Liver (tissue), 3 donors: ENCODE results near the gene FAM72C.
"Not testable (repeated sequence)": the region's sequence is repeated elsewhere in the genome, so short reads cannot be mapped to it uniquely, and the experiment has no call there.

Experiments used
- EGR1 ChIP-seq, 2 donors: IDR thresholded peaks; 2 replicates each; pipeline ENCODE4 v1.6.1; 2016 to 2018; ENCODE audit warnings: antibody characterized with exemption in 2 of 2, low read depth in 2 of 2
- GABPA ChIP-seq, 2 donors: IDR thresholded peaks in 1 of 2; conservative IDR thresholded peaks in 1 of 2; 2 replicates each; pipeline ENCODE4 v1.6.1; 2016; ENCODE audit warnings: antibody characterized with exemption in 2 of 2, mild to moderate bottlenecking in 1 of 2, moderate library complexity in 1 of 2
- JUND ChIP-seq, 2 donors: IDR thresholded peaks; 2 replicates each; pipeline ENCODE4 v1.6.1; 2016; ENCODE audit warnings: antibody characterized with exemption in 2 of 2
- NR2F2 ChIP-seq: IDR thresholded peaks from 2 replicates; pipeline ENCODE4 v1.6.1; 2016; ENCODE audit warnings: antibody characterized with exemption
- RAD21 ChIP-seq, 2 donors: IDR thresholded peaks; 2 replicates each; pipeline ENCODE4 v1.6.1; 2016; ENCODE audit warnings: antibody characterized with exemption in 2 of 2, mild to moderate bottlenecking in 2 of 2
- SP1 ChIP-seq: IDR thresholded peaks from 2 replicates; pipeline ENCODE4 v1.6.1; 2018; ENCODE audit warnings: antibody characterized with exemption, mild to moderate bottlenecking
- TAF1 ChIP-seq: conservative IDR thresholded peaks from 2 replicates; pipeline ENCODE4 v1.6.1; 2016; ENCODE audit warnings: antibody characterized with exemption, mild to moderate bottlenecking
- YY1 ChIP-seq: IDR thresholded peaks from 2 replicates; pipeline ENCODE4 v1.6.1; 2016; ENCODE audit warnings: antibody characterized with exemption, mild to moderate bottlenecking
- TF ChIP-seq, protein P1 (sequence below): IDR thresholded peaks from 2 replicates; pipeline ENCODE4 v1.6.1; 2016; ENCODE audit warnings: antibody characterized with exemption
- TF ChIP-seq, protein P2 (sequence below): fragments of 150-350 bp; IDR thresholded peaks from 2 replicates; pipeline ENCODE4 v1.5.1; 2017; ENCODE audit warnings: improper control_type of control experiment, low read depth, low read length; ENCODE audit not compliant: missing input control
- TF ChIP-seq, protein P3 (sequence below): IDR thresholded peaks from 2 replicates; pipeline ENCODE4 v1.6.1; 2016; ENCODE audit warnings: antibody characterized with exemption
- TF ChIP-seq, protein P4 (sequence below): IDR thresholded peaks from 2 replicates; pipeline ENCODE4 v1.6.1; 2016; ENCODE audit warnings: antibody characterized with exemption
- TF ChIP-seq, protein P5 (sequence below): IDR thresholded peaks from 2 replicates; pipeline ENCODE4 v1.6.1; 2016; ENCODE audit warnings: antibody characterized with exemption, mild to moderate bottlenecking
- donor health status: healthy.
- donor health status: healthy.

DNA sequence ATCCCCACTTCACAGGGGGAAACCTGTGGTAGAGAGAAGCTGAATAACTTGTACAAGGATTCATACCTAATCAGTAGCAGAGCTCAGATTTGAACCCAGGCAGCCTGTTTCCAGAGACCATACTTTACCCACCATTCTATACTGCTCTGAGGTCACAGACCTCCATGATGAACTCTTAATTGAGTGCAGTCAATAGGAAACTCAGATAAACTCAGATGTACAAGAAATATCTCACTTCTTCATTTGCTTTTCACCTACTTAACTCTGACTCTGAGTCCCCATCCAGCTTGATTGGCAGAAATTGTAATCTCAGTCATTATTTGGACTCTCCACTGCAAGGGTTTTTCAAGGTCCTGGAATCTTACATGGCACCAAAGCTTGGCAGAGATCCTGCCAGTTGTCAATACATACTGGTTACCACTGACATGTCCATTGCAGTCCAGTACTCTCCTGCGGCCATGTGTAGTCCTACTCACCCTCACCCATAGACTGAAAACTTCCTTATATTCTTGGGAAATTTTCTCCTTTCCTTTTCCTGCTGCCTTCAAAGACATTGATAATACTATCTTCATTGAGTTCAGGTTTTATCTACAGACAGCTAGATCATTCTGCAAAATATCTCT lies 29.4 kb downstream of the FAM72C start:
- TF ChIP-seq RAD21 (IDR thresholded peaks at IDR 0.05); TAF1; GABPA (IDR thresholded peaks at IDR 0.05 in 1 of 2, conservative IDR thresholded peaks at IDR 0.05 in 1 of 2); SP1; NR2F2; JUND (IDR thresholded peaks at IDR 0.05); YY1; EGR1 (IDR thresholded peaks at IDR 0.05; ENCODE audit: low read depth in 2 of 2): not testable (repeated sequence)
- TF ChIP-seq, protein P1, sequence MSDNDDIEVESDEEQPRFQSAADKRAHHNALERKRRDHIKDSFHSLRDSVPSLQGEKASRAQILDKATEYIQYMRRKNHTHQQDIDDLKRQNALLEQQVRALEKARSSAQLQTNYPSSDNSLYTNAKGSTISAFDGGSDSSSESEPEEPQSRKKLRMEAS = not testable (repeated sequence)
- TF ChIP-seq, protein P2, sequence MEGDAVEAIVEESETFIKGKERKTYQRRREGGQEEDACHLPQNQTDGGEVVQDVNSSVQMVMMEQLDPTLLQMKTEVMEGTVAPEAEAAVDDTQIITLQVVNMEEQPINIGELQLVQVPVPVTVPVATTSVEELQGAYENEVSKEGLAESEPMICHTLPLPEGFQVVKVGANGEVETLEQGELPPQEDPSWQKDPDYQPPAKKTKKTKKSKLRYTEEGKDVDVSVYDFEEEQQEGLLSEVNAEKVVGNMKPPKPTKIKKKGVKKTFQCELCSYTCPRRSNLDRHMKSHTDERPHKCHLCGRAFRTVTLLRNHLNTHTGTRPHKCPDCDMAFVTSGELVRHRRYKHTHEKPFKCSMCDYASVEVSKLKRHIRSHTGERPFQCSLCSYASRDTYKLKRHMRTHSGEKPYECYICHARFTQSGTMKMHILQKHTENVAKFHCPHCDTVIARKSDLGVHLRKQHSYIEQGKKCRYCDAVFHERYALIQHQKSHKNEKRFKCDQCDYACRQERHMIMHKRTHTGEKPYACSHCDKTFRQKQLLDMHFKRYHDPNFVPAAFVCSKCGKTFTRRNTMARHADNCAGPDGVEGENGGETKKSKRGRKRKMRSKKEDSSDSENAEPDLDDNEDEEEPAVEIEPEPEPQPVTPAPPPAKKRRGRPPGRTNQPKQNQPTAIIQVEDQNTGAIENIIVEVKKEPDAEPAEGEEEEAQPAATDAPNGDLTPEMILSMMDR = not testable (repeated sequence)
- TF ChIP-seq, protein P3, sequence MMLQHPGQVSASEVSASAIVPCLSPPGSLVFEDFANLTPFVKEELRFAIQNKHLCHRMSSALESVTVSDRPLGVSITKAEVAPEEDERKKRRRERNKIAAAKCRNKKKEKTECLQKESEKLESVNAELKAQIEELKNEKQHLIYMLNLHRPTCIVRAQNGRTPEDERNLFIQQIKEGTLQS = not testable (repeated sequence)
- TF ChIP-seq, protein P4, sequence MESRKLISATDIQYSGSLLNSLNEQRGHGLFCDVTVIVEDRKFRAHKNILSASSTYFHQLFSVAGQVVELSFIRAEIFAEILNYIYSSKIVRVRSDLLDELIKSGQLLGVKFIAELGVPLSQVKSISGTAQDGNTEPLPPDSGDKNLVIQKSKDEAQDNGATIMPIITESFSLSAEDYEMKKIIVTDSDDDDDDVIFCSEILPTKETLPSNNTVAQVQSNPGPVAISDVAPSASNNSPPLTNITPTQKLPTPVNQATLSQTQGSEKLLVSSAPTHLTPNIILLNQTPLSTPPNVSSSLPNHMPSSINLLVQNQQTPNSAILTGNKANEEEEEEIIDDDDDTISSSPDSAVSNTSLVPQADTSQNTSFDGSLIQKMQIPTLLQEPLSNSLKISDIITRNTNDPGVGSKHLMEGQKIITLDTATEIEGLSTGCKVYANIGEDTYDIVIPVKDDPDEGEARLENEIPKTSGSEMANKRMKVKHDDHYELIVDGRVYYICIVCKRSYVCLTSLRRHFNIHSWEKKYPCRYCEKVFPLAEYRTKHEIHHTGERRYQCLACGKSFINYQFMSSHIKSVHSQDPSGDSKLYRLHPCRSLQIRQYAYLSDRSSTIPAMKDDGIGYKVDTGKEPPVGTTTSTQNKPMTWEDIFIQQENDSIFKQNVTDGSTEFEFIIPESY = not testable (repeated sequence)
- TF ChIP-seq, protein P5, sequence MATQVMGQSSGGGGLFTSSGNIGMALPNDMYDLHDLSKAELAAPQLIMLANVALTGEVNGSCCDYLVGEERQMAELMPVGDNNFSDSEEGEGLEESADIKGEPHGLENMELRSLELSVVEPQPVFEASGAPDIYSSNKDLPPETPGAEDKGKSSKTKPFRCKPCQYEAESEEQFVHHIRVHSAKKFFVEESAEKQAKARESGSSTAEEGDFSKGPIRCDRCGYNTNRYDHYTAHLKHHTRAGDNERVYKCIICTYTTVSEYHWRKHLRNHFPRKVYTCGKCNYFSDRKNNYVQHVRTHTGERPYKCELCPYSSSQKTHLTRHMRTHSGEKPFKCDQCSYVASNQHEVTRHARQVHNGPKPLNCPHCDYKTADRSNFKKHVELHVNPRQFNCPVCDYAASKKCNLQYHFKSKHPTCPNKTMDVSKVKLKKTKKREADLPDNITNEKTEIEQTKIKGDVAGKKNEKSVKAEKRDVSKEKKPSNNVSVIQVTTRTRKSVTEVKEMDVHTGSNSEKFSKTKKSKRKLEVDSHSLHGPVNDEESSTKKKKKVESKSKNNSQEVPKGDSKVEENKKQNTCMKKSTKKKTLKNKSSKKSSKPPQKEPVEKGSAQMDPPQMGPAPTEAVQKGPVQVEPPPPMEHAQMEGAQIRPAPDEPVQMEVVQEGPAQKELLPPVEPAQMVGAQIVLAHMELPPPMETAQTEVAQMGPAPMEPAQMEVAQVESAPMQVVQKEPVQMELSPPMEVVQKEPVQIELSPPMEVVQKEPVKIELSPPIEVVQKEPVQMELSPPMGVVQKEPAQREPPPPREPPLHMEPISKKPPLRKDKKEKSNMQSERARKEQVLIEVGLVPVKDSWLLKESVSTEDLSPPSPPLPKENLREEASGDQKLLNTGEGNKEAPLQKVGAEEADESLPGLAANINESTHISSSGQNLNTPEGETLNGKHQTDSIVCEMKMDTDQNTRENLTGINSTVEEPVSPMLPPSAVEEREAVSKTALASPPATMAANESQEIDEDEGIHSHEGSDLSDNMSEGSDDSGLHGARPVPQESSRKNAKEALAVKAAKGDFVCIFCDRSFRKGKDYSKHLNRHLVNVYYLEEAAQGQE = not testable (repeated sequence)
